ENCODE measurements around the gene MID1.

- TF ChIP-seq ATF3 (IDR thresholded peaks at IDR 0.05), result no peak
- TF ChIP-seq ATF3 (CRISPR knock-in tag; conservative IDR thresholded peaks at IDR 0.05), result no peak
- TF ChIP-seq CBX5 (IDR thresholded peaks at IDR 0.05; ENCODE audit: borderline replicate concordance, low read depth), result no peak
- no peak for TF ChIP-seq EZH2 (IDR thresholded peaks at IDR 0.05; ENCODE audit: borderline replicate concordance, low read depth, low read length)
Observed at GRCh38 chrX:10514891-10515290, 105.5 kb downstream of the MID1 start.
